ENCODE data around the gene SLC35F3. TPM values are rescaled to one million over a fixed set of nuclear protein-coding genes. Genes with fewer than 3 reads are reported as not detected.

Gene SLC35F3
- total RNA-seq, 4 donors from 2014 or later = 0.82 TPM; not detected in 3

DNA sequence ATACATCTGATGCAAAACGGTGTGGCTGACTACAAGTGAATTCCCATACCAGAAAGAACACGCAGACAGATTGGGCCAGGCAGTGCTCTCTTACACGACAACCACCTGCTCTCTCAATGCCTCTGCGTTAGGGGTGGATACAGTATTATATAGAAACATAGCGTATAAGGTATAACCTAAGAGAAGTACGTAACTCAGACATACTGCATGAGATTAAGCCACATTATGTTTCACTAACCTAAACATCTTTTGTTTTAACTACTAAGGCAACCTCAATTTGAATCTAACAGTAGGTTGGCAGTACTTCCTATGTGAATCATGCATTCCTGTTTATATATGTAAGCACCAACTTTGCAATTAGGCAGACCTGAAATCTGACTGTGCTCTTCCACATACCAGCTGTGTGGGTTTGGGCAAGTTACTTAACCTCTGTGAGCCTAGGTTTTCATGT is 410.6 kb downstream of the SLC35F3 start:
- in situ Hi-C loops (cut with MboI; ENCODE audit: low sequenced_read_pairs in 4 of 4) (no loop called here), intact Hi-C loops (cut with DNase I; ENCODE audit: low total_unique reads) (no loop called here)
- Histone ChIP-seq H3K4me1 (peaks cover 2 to 3% of the 10 kb centered on the region in 2 donors), H3K27me3 (no peaks in the 10 kb centered on the region), H3K36me3 (no peaks in the 10 kb centered on the region), H3K9me3 (no peaks in the 10 kb centered on the region), H3K4me3 (no peak overlapping the region), H3K27ac (no peak overlapping the region)
- DNase-seq = no peak
- TF ChIP-seq POLR2A (IDR thresholded peaks at IDR 0.05) = no peak
- TF ChIP-seq, protein P1, sequence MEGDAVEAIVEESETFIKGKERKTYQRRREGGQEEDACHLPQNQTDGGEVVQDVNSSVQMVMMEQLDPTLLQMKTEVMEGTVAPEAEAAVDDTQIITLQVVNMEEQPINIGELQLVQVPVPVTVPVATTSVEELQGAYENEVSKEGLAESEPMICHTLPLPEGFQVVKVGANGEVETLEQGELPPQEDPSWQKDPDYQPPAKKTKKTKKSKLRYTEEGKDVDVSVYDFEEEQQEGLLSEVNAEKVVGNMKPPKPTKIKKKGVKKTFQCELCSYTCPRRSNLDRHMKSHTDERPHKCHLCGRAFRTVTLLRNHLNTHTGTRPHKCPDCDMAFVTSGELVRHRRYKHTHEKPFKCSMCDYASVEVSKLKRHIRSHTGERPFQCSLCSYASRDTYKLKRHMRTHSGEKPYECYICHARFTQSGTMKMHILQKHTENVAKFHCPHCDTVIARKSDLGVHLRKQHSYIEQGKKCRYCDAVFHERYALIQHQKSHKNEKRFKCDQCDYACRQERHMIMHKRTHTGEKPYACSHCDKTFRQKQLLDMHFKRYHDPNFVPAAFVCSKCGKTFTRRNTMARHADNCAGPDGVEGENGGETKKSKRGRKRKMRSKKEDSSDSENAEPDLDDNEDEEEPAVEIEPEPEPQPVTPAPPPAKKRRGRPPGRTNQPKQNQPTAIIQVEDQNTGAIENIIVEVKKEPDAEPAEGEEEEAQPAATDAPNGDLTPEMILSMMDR (IDR thresholded peaks at IDR 0.05 in 4 of 5, conservative IDR thresholded peaks at IDR 0.05 in 1 of 5) = no peak
- no peak for ATAC-seq

DNA sequence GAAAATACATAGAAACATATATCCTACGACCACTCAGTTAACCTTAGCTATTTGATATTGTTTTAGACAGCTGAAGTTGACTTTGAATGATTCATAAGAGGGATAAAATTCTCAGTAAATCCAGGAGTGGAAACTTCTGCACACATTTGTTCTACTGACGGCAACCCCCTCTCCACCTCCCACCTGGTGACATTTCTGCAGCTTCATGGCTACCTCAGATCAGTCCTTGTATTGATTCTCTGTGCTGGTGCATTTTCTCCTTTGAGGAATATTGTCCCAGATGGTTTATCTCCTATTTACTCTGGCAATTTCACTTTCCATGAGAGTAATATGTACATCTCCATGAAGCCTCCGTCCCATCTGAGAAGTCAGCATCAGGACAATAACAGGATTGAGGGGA is 411.1 kb downstream of the SLC35F3 start:
- H3K4me1 ChIP-seq = no peaks in the 10 kb centered on the region
- ATAC-seq (no peak), DNase-seq (no peak)
- no peaks in the 10 kb centered on the region for H3K9me3 ChIP-seq
- intact Hi-C loops (cut with DNase I; ENCODE audit: low total_unique reads) = no loop called here
- H3K4me3 ChIP-seq = no peak overlapping the region
- no peaks in the 10 kb centered on the region for H3K36me3 ChIP-seq
- in situ Hi-C loops (cut with MboI; ENCODE audit: low sequenced_read_pairs in 4 of 4) = no loop called here
- no peak for TF ChIP-seq POLR2A (IDR thresholded peaks at IDR 0.05)
- TF ChIP-seq, protein P1 (IDR thresholded peaks at IDR 0.05 in 4 of 5, conservative IDR thresholded peaks at IDR 0.05 in 1 of 5) = no peak
- H3K27ac ChIP-seq = no peak overlapping the region
- H3K27me3 ChIP-seq = no peaks in the 10 kb centered on the region

DNA sequence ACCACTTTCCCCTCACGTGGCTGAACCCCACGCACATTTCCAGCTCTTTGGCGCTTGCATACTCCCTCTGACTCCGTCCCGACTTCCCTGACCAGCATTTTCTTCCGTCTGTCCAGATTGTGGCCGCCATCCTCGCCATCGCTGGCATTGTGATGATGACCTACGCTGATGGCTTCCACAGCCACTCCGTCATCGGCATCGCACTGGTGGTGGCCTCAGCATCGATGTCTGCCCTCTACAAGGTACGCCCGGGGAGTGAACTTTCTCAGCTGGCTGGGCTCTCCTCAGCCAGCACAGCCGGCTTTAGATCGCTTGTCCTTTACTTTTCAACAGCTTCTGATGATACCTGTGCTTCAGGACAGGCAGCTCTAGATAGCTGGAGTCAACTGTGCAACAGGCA is 412.0 kb downstream of the SLC35F3 start:
- Histone ChIP-seq H3K4me1 (no peaks in the 10 kb centered on the region), H3K4me3 (no peak overlapping the region), H3K27me3 (peaks cover 0 to 3% (median 0%) of the 10 kb centered on the region in 3 donors), H3K9me3 (no peaks in the 10 kb centered on the region), H3K36me3 (no peaks in the 10 kb centered on the region), H3K27ac (no peak overlapping the region)
- DNase-seq (no peak), ATAC-seq (no peak)
- intact Hi-C loops (cut with DNase I; ENCODE audit: low total_unique reads) = no loop called here
- TF ChIP-seq POLR2A (IDR thresholded peaks at IDR 0.05) = no peak
- TF ChIP-seq, protein P1 (IDR thresholded peaks at IDR 0.05 in 4 of 5, conservative IDR thresholded peaks at IDR 0.05 in 1 of 5) = no peak
- in situ Hi-C loops (cut with MboI; ENCODE audit: low sequenced_read_pairs in 4 of 4) = no loop called here

DNA sequence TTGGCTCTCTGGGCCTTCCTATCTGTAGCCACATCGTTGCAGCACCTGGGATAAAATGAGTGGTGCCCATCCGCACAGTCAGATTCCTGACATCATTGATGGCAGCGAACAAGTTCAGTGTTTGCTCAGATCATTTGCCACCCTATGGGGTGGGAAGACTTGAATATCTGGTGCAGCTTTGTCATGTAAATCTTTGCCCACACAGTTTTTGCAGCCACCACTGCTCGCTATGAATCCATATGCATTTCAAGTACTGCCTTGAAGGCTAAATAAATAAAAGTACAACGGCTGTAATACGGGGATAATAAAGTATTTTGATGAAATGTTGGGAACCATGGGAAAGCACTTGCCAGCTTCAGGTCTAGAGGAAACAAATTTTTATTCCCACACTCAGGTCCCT is 412.5 kb downstream of the SLC35F3 start:
- no peak for ATAC-seq
- TF ChIP-seq, protein P1 (IDR thresholded peaks at IDR 0.05 in 4 of 5, conservative IDR thresholded peaks at IDR 0.05 in 1 of 5) = no peak
- no peak for TF ChIP-seq POLR2A (IDR thresholded peaks at IDR 0.05)
- no peak overlapping the region for H3K4me3 ChIP-seq
- intact Hi-C loops (cut with DNase I; ENCODE audit: low total_unique reads) = no loop called here
- in situ Hi-C loops (cut with MboI; ENCODE audit: low sequenced_read_pairs in 4 of 4) = no loop called here
- H3K27ac ChIP-seq = no peak overlapping the region
- no peaks in the 10 kb centered on the region for H3K36me3 ChIP-seq
- no peaks in the 10 kb centered on the region for H3K9me3 ChIP-seq
- no peak for DNase-seq
- no peaks in the 10 kb centered on the region for H3K4me1 ChIP-seq
- H3K27me3 ChIP-seq = peaks cover 0 to 3% (median 0%) of the 10 kb centered on the region in 3 donors

- H3K27me3 ChIP-seq = peaks cover 2 to 15% (median 7%) of the 10 kb centered on the region in 3 donors
- in situ Hi-C loops (cut with MboI; ENCODE audit: low sequenced_read_pairs in 4 of 4) = no loop called here
- TF ChIP-seq, protein P1 (IDR thresholded peaks at IDR 0.05 in 4 of 5, conservative IDR thresholded peaks at IDR 0.05 in 1 of 5) = no peak
- no peak for TF ChIP-seq POLR2A (IDR thresholded peaks at IDR 0.05)
- H3K27ac ChIP-seq = no peak overlapping the region
- no peaks in the 10 kb centered on the region for H3K4me1 ChIP-seq
- no peaks in the 10 kb centered on the region for H3K9me3 ChIP-seq
- intact Hi-C loops (cut with DNase I; ENCODE audit: low total_unique reads) = no loop called here
- H3K36me3 ChIP-seq = no peaks in the 10 kb centered on the region
- ATAC-seq (no peak), DNase-seq (no peak)
- no peak overlapping the region for H3K4me3 ChIP-seq
Measured at GRCh38 chr1:234320069-234320468, 415.6 kb downstream of the SLC35F3 start.
